ENCODE results near the gene PTMS.

GRCh38 chr12:6819106-6820030 lies 53.2 kb downstream of the PTMS start:
- no peak for TF ChIP-seq POLR2A (IDR thresholded peaks at IDR 0.05)
- no peak for TF ChIP-seq CTCF (IDR thresholded peaks at IDR 0.05)
- no peak for TF ChIP-seq POLR2AphosphoS5 (IDR thresholded peaks at IDR 0.05)

Measured in sigmoid colon (tissue), 4 donors.